DOHH2 (cell line): ENCODE results near the gene KCTD13.

Source experiments
- CTCF ChIP-seq: fragments of 200-600 bp; sonication (generic); IDR thresholded peaks from one replicate; pipeline ENCODE4 v1.5.1; 2014; ENCODE audit warnings: antibody characterized with exemption, mild to moderate bottlenecking, low read depth, low read length; ENCODE audit not compliant: poor library complexity, severe bottlenecking
- EZH2phosphoT487 ChIP-seq: fragments of 200-600 bp; sonication (generic); IDR thresholded peaks from 2 replicates; pipeline ENCODE4 v1.6.1; 2017; ENCODE audit warnings: borderline replicate concordance, mild to moderate bottlenecking, antibody characterized with exemption, low read length, moderate library complexity, mixed read lengths

- TF ChIP-seq CTCF (no peak), EZH2phosphoT487 (no peak)
Measured at GRCh38 chr16:29958756-29959155, 32.7 kb upstream of the KCTD13 start.
